ENCODE data around the gene MTFMT. TPM values are rescaled to one million over a fixed set of nuclear protein-coding genes. Genes with fewer than 3 reads are reported as not detected.
A peak's percentile ranks its signal among the peaks of the same experiment; 100 is the strongest.
"Not testable (repeated sequence)": the region's sequence is repeated elsewhere in the genome, so short reads cannot be mapped to it uniquely, and the experiment has no call there.

Gene MTFMT
- total and polyA plus RNA-seq, 2 of the 13 experiments (the other 11 are each of a cell fraction or from before 2014, with no cell fraction given): 9.9 to 23.2 TPM

GRCh38 chr15:65044218-65044617 lies 14.8 kb upstream of the MTFMT start (continued):
- TF ChIP-seq ARID5B (CRISPR knock-in tag; IDR thresholded peaks at IDR 0.05) (peak; percentile 67; the same call in 1 of the 2 replicates), CEBPB (IDR thresholded peaks at IDR 0.05; ENCODE audit: borderline replicate concordance, low read depth, low read length) (peak; percentile 16; the same call in 1 of the 2 replicates), FOXA3 (CRISPR knock-in tag; IDR thresholded peaks at IDR 0.05) (peak; percentile 80), RARA (CRISPR knock-in tag; IDR thresholded peaks at IDR 0.05) (peak; percentile 65), ZBTB21 (CRISPR knock-in tag; IDR thresholded peaks at IDR 0.05) (peak; percentile 62; the same call in 1 of the 2 replicates), HMGXB4 (CRISPR knock-in tag; IDR thresholded peaks at IDR 0.05; ENCODE audit: borderline replicate concordance in 1 of 2, low read depth in 1 of 2) (peak in 1 of 2 experiments; percentile 8; a peak in 1 of 4 replicates), CREB1 (CRISPR knock-in tag; IDR thresholded peaks at IDR 0.05) (peak; percentile 60), SOX13 (CRISPR knock-in tag; conservative IDR thresholded peaks at IDR 0.05 in 1 of 2, IDR thresholded peaks at IDR 0.05 in 1 of 2) (peak in 1 of 2 experiments; percentile 64; a peak in 2 of 4 replicates), ZNF652 (CRISPR knock-in tag; IDR thresholded peaks at IDR 0.05; ENCODE audit: borderline replicate concordance, low read depth) (0 out of 2 replicates have a peak, but pooled peaks have one; percentile 3), ZNF414 (CRISPR knock-in tag; IDR thresholded peaks at IDR 0.05) (0 out of 2 replicates have a peak, but pooled peaks have one; percentile 27), ZNF770 (CRISPR knock-in tag; IDR thresholded peaks at IDR 0.05) (0 out of 2 replicates have a peak, but pooled peaks have one; percentile 26), ELF3 (CRISPR knock-in tag; IDR thresholded peaks at IDR 0.05) (0 out of 2 replicates have a peak, but pooled peaks have one; percentile 35), SP5 (CRISPR knock-in tag; IDR thresholded peaks at IDR 0.05; ENCODE audit: borderline replicate concordance, low read depth) (peak; percentile 73; the same call in 1 of the 2 replicates), FOXK1 (CRISPR knock-in tag; IDR thresholded peaks at IDR 0.05; ENCODE audit: borderline replicate concordance, low read depth) (0 out of 2 replicates have a peak, but pooled peaks have one; percentile 14), KLF16 (CRISPR knock-in tag; IDR thresholded peaks at IDR 0.05) (peak in 1 of 2 experiments; percentile 22; a peak in 1 of 4 replicates), ZMAT3 (CRISPR knock-in tag; conservative IDR thresholded peaks at IDR 0.05) (peak; percentile 47; the same call in 1 of the 2 replicates)
- not testable (repeated sequence) for TF ChIP-seq CREB1, SOX13 (IDR thresholded peaks at IDR 0.05)
